ENCODE results near the gene MGMT.

Gene MGMT

DNA sequence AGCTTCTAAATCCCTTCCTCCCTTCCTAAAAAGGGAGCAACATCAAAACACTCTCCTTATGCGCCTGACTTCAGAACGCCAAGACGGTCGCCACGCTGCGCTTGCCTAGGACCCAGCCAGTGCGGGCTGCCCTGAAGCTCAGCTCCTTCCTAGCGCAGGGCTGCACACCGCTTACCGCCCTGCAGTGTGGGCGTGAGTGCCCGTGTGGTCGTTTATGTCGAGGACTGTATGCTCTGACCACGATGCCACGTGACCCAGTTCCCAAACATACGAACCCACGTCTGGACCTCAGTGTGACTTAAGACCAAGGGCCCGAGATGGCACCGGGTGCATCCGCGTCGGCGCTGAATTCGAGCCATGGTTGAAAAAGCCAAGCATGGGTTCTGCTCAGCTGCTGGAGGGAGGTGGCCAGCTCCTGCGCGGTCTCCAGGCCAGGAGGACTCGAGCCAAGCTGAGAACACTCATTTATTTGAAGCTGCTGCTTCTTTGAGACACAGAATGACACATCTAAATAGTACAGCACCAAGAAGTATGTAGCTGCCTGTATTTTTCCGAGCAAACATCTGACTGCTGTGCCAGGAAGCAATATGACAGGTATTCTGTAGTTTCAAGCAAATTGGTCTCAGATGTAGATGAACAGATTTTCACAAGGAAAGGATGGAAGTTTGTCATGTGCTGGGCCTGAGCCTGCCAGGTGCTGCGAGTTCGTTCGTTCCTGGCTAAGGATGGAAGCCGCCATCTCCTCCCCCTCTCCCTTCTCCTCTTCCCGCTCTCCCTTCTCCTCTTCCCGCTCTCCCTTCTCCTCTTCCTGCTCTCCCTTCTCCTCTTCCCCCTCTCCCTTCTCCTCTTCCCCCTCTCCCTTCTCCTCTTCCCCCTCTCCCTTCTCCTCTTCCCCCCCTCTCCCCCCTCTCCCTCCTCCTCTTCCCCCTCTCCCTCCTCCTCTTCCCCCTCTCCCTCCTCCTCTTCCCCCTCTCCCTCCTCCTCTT is 312.4 kb downstream of the MGMT start:
- no peak for FAIRE-seq

DNA sequence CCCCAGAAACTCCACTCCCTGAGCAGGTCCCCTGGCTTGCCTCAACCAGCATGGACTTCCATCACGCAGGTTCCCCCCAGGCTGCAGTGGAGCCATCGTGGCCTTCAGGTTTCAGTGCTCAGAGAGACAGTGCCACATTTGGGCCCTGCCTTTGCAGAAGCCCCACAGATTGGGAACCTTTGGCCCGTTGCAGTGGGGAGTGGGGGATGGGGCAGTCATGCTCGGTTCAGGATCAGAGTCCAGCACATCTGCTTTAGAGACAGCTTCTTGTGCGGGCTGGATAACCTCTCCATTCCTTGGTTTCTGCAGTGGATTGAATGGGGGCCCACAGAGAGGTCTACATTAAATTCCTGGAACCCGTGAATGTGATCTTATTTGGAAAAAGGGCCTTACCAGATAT is 313.2 kb downstream of the MGMT start:
- no peak for FAIRE-seq

DNA sequence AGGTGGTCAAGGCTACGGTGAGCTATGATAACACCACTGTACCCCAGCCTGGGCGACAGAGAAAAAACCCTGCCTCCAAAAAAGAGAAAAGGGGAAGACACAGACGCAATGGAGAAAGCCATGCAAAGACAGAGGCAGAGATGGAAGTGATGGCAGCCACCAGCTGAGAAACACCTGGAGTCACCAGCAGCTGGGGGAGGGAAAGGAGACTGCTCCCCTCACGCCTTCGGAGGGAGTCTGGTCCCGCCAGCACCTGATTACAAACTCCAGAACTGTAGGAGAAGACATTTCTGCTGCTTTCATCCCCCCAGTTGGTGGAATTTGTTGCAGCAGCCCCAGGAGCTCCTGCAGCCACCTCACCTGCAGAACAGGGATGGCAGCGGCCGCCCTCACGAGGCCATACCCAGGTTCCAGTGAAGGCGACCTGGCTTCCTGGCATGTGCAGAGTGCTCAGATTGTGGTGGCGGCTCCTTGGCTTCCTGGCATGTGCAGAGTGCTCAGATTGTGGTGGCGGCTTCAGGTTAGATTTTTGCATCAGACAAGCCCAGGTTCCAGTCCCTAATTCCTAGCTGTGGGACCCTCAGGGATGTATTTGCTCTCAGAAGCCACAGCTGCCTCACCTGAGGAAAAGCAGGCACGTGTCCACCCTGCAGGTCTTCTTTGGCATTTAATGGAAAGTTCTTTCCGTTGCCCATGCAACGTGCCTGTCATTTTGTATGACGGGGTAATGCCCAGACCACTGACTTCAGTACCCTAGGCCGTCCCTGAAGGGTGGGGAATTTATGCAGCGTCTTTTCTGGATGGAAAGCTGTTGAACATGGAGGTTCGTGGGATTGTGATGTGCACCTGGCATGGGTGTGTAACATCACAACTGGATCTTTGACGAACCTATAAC is 314.1 kb downstream of the MGMT start:
- FAIRE-seq: no peak

DNA sequence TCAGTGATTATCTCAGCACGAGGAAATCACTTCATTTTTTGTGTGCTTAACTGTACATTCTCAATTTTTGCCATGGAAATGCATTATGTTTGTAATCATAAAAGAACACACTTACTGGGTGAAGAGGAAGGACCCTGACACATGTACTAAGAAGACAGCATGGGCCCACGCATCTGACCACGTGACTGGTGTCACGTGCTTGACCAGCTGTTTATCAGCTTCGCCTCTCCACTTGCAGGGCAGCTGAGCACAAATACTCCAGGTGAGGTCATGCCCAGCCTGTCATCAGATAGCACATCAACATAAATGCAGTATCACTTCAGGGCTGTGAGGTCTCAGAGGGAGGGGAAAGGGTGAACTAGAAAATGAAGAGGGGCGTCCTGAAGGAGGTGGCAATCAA is 317.2 kb downstream of the MGMT start:
- no peak for FAIRE-seq

DNA sequence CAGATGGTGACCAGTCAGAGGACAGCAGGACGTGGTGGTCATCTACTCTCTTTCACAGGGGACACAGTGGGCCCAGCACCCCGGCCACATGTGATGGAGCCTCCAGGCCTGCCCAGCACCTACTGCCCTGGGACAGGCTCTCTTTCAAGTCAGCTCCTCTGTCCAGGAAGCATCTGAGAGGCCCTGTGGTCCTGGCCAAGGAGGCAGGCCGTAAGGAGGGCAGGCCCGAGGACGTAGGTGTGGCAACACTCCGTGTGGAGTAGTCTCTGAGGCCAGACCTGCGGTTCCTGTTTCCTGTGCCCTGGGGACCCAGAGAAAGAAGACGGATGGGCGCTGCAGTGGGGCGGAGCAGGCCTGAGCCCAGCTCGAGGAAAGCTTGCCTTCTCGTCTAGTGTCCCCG is 317.9 kb downstream of the MGMT start:
- no peak for FAIRE-seq

DNA sequence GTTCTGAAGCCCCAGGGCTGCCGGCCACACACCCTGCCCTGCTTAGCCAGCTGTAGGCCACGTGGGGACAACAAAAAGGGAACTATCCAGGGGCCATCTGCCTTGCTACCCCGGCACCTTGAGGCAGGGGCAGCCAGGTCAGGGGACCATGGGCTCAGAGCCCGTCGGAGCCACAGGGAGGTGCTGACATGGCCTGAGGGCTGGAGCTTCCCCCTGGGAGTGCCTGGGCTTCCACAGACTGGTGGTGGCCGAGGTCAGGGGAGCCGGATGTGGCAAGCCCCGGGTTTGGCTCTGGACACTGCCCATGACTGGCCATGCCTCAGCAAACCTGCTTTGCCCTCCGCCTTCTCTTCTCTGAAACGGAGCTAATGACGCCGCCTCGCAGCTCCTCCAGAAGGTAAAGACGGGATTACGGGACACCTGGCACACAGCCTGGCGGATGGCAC is 318.5 kb downstream of the MGMT start:
- no peak for FAIRE-seq

DNA sequence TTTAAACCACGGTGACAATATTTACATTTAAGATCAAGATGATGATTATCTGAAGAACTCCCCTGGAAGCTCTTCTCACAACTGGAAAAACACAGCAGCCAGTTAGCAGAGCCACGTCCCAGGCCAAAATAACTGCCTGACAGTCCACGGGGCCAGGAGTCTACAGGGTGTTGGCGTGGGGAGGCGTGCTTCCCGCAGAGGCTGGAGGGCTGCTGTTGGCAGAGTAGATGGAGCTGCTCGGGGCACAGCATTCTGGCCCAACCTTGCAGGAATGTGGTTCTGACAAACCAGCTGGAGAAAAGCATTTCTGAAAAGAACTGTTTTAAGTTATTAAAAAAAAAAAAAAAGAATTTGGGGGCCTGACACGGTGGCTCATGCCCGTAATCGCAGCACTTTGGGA is 319.2 kb downstream of the MGMT start:
- FAIRE-seq: no peak

DNA sequence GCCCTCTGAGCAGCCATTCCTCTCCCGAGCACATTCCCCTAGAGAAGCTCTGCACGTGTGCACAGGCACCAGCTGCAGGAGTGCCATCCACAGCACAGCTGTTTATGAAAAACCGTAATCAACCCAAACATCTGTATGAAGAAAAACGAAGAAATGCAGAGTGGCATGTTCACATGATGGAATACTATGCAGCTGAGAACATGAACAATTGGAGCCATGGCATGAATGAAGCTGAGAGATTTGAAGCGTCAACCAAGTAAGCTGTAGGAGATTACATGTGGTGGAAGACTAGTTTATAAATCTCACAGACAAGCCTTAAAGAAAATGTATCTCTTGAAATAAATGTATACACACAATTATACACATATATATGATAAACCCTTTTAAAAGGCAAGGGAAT is 320.5 kb downstream of the MGMT start:
- no peak for FAIRE-seq

DNA sequence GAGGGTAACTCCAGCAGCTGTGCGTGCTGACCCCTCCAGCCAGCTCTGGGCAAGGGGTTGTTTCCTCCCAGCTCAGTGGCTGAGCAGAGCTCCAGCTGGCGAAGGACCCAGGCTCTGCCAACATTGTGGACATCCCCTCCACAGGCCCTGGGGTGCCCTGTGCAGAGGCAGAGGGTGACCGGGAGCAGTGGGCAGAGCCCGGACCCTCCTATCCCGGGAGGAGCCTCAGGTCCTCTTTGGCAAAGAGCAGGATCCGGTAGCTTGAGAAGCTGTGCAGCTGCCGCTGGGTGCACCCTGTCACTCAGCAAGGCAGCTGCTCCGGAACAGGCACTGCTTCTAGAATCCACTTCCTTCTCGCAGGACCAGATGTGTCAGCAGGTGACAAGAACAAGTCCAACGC is 321.2 kb downstream of the MGMT start:
- no peak for FAIRE-seq

DNA sequence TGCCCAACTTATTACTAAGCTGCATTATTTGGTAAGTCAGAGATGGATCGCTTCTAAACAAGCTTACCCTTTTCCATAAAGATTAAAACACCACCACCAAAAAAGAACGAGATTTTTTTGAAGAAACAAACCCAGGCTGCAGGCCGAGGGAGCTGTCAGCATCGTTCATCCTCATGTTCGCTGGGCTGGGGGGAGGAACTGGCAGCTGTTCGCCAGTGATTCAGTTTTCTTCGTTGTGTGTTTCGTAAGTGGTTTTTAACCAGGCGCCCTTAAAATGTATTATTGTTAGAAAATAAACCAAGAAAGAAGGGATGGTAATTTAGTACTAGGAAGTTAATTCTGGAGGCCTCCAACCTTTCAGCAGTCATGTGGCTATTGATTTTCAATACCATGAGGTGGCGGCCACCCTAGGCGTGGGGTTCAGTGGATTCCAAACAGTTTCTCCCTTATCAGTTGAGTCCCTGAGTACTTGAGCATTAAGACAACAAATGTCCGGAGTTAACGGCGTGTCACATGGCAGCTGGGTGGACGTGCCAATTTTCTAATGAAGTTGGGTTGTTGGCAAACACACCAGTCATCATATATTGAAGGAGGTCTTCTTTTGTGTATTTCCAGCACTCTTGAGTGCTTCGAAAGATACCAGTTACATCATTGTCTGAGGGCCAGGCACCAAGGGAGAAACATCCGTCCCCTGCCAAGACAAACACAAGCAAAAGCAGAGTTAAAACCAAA is 323.8 kb downstream of the MGMT start:
- FAIRE-seq: no peak

DNA sequence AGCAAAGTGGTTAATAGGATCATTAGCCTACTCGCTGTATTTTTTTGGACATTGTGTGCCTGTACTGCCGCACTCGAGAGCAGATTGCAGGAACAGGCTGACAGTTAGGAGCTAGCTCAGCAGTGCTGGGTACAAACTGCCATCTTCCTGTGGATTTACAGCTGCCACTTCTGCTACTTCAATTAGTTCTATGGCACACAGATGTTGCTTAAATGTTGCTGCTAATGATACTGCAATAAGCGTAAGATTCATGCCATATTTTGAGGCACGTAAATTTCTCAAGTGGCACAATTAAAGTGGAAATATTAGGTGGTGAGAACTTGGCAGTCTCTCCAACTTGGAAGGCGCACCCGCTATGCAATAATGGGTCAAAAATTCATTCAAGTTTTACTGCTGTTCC is 325.1 kb downstream of the MGMT start:
- no peak for FAIRE-seq

DNA sequence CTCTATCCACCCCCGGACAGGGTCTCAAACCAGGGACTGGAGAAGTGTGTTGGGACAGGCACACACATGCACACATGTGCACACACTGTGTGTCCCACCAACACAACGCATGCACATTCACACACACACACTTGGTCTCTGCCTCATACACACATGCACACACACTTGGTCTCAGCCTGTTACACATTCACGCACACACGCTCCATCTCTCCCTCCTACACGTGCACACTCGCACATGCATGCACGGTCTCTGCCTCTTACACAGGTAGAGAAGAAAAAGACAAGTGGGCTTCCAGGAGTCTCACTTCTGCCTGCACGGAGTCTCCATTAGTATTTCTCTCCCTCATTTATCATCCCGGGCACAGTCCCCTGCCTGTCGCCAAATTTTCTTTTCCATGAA is 325.8 kb downstream of the MGMT start:
- no peak for FAIRE-seq

DNA sequence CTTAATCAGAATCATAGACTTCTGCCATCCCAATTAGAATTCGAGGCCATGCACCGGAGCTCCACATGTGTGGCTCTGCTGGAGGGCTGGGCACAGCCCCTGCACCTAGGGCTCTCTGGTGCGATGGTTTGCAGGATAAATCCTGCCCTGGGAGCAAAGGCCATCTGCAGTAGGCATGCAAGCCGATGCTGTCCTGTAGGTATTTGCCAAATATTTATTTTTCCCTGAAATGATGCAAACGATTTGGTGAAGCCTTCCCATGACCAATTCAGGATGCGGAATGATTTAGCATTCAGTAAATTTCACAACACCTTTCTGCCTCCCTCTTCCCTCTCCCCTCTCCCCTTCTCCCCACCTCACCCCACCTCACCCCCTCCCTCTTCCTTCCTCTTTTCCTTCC is 326.4 kb downstream of the MGMT start:
- FAIRE-seq: no peak

DNA sequence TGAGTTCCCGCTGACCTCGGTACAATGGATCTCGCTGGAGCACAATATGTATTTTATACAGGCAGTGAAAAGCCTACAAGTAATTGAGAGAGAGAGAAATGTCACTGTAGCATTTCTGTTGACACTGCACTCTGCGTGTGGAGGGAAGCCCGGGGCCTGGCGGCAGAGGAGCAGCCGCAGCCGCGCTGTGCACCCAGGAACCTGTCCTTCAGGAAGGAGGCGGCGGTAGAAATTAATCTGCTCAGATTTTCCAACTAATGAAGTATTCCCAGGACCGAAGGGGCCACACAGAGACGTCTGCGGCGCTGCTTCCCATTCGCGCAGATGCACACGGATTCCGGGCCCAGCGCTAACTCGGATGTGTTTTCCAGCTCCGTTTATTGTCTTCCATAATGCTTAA is 327.0 kb downstream of the MGMT start:
- no peak for FAIRE-seq

DNA sequence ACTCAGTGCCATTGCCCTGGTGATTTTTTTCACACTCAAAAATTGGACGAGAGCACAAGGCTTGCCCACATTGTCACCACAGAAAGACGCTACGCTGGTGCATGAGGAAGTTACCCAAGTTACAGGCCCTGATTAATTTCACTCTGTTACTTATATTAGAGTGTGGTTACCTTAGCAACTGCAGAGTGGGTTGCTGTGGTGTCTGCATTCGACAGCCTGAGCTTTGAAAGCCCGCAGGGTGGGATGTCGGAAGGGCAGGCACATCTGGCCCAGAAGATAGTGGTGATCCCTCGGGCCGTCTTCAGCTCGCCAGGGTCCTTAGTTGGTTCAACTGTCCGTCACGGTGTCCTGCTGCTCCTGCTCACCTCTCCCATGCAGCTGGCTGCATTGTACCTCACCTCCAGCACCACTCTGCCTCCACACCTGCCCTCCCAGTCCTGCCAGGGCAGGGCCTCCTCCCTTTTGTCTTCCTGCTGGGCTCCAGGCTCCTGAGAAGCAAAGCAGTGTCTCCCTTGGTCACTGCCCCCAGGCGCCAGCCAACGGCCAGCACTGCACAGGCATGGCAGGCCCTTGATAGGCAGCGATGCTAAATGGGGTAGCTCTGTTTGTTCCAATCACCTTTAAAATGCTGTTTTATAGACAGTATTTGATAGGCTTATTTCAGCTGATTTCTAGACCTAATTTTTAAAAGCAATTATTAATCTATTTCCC is 329.8 kb downstream of the MGMT start:
- no peak for FAIRE-seq

DNA sequence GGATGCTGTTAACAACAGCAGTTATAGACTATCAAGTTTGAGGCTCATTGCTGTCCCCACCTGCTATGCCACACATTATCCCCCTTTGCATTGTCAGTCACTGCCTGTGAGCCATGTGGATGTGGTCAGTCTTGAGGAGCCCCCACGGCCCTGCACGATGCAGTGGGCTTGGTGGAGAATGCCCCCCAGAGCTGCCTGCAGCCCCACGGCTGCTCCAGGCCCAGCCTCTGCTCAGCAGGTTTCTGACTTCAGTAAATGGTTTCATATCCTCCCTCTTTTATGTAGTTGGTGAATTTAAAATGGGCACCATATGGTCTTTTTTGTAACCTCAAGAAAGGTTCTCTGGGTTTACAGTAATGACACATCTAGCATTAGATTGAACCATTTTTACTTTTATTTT is 332.9 kb downstream of the MGMT start:
- FAIRE-seq: no peak

DNA sequence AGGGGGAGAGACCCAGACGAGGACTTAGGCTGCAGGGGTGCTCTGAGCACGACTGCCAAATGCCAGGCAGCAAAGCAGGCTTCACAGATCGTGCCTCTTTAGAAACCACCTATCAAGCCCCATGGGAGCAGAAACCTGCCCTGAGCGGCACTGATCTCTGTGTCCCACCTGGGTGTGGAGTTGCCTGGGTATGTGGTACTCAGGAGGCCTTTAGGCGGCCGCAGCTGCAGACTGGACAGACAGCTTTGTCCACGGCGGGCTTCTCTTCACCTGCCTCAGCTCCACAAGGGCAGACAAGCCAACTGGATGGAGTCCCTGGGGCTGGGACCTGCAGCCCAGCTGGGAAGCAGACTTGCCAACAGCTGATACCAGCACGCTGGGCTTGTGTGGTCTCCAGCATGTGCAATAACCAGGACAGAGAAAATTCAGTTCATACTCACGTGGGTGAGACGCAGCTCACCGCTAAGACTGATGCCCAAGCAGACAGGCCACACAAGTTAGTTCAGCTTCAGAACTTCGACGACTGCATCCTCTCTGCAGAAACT is 333.8 kb downstream of the MGMT start:
- FAIRE-seq: no peak

DNA sequence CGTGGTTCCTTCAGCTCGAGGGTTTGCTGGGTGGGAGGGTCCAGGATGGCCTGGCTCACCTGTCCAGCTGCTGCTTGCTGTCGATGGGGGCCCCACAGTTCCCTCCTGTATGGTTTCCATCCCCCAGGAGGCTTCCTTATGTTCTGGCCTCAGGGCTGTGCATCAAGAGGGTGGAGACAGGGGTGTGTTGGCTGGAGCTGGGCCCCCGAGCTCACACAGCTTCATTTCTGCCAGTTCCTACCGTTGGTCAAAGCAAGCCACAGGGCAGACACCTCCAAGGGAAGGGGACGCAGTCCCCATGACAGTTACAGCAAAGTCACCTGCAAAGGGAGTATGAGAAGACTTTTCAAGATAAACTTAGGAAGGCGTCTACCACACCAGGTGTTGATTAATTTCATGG is 340.2 kb downstream of the MGMT start:
- no peak for FAIRE-seq

DNA sequence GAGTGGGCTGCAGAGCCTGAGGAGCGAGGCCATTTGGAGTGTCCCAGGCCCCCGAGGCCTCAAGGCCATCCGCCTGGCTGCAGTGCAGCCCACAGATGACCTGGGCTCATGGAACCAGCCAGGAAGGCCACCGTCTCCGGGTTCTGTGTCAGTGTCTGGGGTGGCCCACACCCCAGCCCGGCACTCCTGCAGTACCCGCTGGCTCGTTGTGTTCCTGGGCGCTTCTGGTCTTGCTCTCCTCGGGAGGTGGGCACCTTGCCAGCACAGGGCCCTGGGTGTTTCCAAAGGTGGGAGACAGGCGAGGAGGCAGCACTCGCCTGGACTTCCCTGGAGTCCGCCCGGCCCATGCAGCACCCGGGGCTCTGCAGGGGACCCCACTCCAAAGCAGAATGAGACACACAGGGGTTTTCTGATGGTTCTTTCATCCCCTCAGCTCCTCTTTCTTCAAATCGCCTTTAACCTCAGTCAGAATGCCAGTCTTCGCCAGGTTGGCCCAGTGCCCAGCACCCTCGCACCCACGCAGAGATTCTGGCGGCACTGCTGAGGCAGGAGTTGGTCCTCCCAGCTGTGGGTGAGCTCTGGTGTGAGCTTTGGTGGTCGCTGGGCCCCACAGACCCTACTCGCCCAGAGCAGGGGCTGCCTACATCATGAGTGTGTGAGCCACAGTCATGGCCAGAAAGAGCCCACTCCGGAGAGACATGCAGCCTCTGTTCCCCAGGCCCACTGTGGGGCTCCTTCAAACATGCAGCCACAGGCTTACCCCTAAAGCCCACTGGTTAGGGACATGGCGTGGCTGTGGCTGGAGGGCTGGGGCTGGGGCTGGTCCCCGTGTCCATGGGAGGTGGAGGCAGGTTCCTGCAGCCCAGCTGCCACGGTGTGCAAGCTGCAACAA is 341.3 kb downstream of the MGMT start:
- FAIRE-seq: no peak

DNA sequence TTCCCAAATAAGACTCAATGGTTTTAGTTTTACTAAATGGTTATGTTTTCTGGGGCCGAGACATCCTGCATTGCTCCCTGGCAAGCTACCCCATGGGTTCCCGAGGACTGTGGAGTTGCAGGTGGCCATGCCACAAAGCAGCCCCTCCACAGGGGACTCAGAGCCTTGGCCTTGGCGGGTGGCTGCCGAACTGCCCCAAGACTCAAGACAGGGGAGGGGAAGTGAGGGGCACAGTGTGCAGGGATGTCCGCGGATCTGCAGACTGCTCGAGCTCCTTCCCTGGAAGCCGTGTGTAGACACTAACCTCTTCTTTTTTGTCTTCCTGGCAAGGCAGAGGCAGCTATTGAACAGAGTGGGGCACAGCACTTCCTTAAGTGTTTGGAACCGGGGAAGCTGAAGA is 342.4 kb downstream of the MGMT start:
- FAIRE-seq: no peak

DNA sequence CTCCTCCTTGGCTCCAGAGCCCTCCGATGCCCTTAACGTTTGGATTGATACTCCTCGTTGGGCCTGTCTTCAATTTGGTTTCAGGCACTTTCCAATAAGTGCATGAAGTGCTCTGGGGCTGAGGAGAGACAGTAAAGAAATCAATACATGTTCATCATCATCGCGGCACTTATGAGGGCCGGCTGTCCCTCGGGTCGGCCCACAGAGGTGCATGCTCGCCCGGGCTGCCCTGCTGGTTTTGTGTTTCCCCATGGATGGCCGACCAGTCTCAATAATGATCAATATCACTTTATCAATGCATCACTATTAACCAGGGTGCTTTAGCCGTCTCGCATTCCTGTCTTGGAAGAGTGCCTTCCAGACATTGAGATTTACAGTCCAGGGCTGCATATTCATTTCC is 342.8 kb downstream of the MGMT start:
- FAIRE-seq: no peak
